K562 (cell line): ENCODE data around the gene NUP43. TPM values are rescaled to one million over a fixed set of nuclear protein-coding genes. Genes with fewer than 3 reads are reported as not detected.

Source experiments
- ATAC-seq: fragments of 200-7000 bp; cut with Tn5 transposase; 3 replicates; pipeline ENCODE4 v1.9.1; 2020; ENCODE audit warnings: moderate library complexity
- BruUV-seq: library from RNA; stranded (reverse); fragments of 400-500 nt; replicated peaks from 2 replicates; lab custom pipeline; 2021; lab: Mats Ljungman, UMichigan
- CTCF ChIA-PET: fragments of 300-600 bp; formaldehyde crosslinking; extraction: SDS; loops from one replicate; lab custom pipeline; 2021; ENCODE audit warnings: low intra/inter-chr PET ratio; lab: Yijun Ruan, JAX
- POLR2A ChIA-PET: fragments of 300-600, 350-650 bp; sonication (Branson Sonifier 250); formaldehyde crosslinking; extraction: SDS; loops from one replicate; lab custom pipeline; 2021; ENCODE audit warnings: antibody characterized with exemption, inconsistent platforms; lab: Yijun Ruan, JAX
- DNase-seq, 4 experiments: peaks; one replicate each; pipeline versions ENCODE4 v3.0.0 to v3.0.0-alpha.2; 2011 to 2018; ENCODE audit warnings: low spot score in 3 of 4, mixed read lengths in 3 of 4; ENCODE audit errors: extremely low read depth in 1 of 4
- FAIRE-seq: peaks from 2 replicates; lab custom pipeline; 2011; peaks lifted over from hg19 to GRCh38; lab: Jason Lieb, UNC
- H2AFZ ChIP-seq: 2 replicates; pipeline ENCODE4 v1.6.0; 2011; ENCODE audit warnings: low read depth, low read length, control low read depth, inconsistent platforms
- H3K27ac ChIP-seq: fragments of 200-600 bp; 3 replicates; pipeline ENCODE4 v1.8.0; 2011; ENCODE audit warnings: low read depth, mild to moderate bottlenecking, control low read depth, inconsistent platforms, low read length, moderate library complexity, mixed read lengths; ENCODE audit errors: extremely low read depth
- H3K27me3 ChIP-seq, 2 experiments: fragments of 300-600 bp in 1 of 2; 2 replicates in 1 of 2; 3 replicates in 1 of 2; pipeline versions ENCODE4 v1.6.0 to v1.8.0; 2011; ENCODE audit warnings: inconsistent platforms in 2 of 2, low read length in 2 of 2, mild to moderate bottlenecking in 1 of 2, mixed read lengths in 1 of 2, moderate library complexity in 1 of 2; ENCODE audit not compliant: control insufficient read depth in 2 of 2, insufficient read depth in 2 of 2
- H3K36me3 ChIP-seq: fragments of 300-600 bp; 3 replicates; pipeline ENCODE4 v1.8.0; 2011; ENCODE audit warnings: mild to moderate bottlenecking, low read length, inconsistent platforms; ENCODE audit not compliant: control insufficient read depth, insufficient read depth
- H3K4me1 ChIP-seq, 2 experiments: fragments of 200-600 bp in 1 of 2; replicated peaks in 1 of 2; 2 replicates in 1 of 2; 3 replicates in 1 of 2; pipeline versions ENCODE4 v1.5.1 to v1.8.0; 2011; ENCODE audit warnings: inconsistent platforms in 2 of 2, low read length in 2 of 2, mild to moderate bottlenecking in 1 of 2, mixed read lengths in 1 of 2, moderate library complexity in 1 of 2; ENCODE audit not compliant: control insufficient read depth in 2 of 2, insufficient read depth in 2 of 2
- H3K4me2 ChIP-seq: 2 replicates; pipeline ENCODE4 v1.6.1; 2011; ENCODE audit warnings: low read length, control low read depth, inconsistent platforms, mixed read lengths; ENCODE audit not compliant: insufficient read depth
- H3K4me3 ChIP-seq: fragments of 200-600 bp; sonication (generic), shearing (Covaris generic); 2 replicates; pipeline ENCODE4 v1.5.1; 2016; ENCODE audit warnings: control low read depth, inconsistent platforms
- H3K79me2 ChIP-seq: fragments of 200-600 bp; 3 replicates; pipeline ENCODE4 v1.8.0; 2011; ENCODE audit warnings: low read length, inconsistent platforms; ENCODE audit not compliant: control insufficient read depth, insufficient read depth
- H3K9ac ChIP-seq, 2 experiments: 2 replicates each; pipeline versions ENCODE4 v1.6.0 to v1.6.1; 2011; ENCODE audit warnings: low read depth in 2 of 2, low read length in 2 of 2, control low read depth in 1 of 2, inconsistent platforms in 1 of 2, mild to moderate bottlenecking in 1 of 2, mixed read lengths in 1 of 2; ENCODE audit not compliant: insufficient read depth in 1 of 2
- H3K9me1 ChIP-seq: one replicate; pipeline ENCODE4 v1.6.0; 2011; ENCODE audit warnings: inconsistent platforms, mild to moderate bottlenecking, low read length, moderate library complexity; ENCODE audit not compliant: control insufficient read depth, insufficient read depth
- H3K9me3 ChIP-seq: replicated peaks from 2 replicates; pipeline ENCODE4 v1.5.1; 2011; ENCODE audit warnings: low read depth, low read length, inconsistent platforms; ENCODE audit not compliant: control insufficient read depth, insufficient read depth
- H4K20me1 ChIP-seq: replicated peaks from 2 replicates; pipeline ENCODE4 v1.6.1; 2011; ENCODE audit warnings: low read length, inconsistent platforms, mixed read lengths; ENCODE audit not compliant: control insufficient read depth, insufficient read depth
- ARID2 ChIP-seq: fragments of 450-650 bp; IDR thresholded peaks from 2 replicates; pipeline ENCODE4 v1.6.1; 2017; ENCODE audit warnings: antibody characterized with exemption, mild to moderate bottlenecking
- ATF1 ChIP-seq, 2 experiments: fragments of 450-650 bp in 1 of 2; IDR thresholded peaks; 2 replicates each; pipeline ENCODE4 v1.6.1; 2016; ENCODE audit warnings: missing compliant biosample characterization in 1 of 2, missing genetic modification characterization in 1 of 2
- CBX1 ChIP-seq: sonication (generic); IDR thresholded peaks from 2 replicates; pipeline ENCODE4 v1.6.1; 2016; ENCODE audit warnings: antibody characterized with exemption, low read depth, mild to moderate bottlenecking
- MEF2A ChIP-seq: IDR thresholded peaks from 2 replicates; pipeline ENCODE4 v1.6.1; 2011; ENCODE audit warnings: low read depth, mild to moderate bottlenecking, low read length, moderate library complexity; ENCODE audit not compliant: control insufficient read depth
- NFIC ChIP-seq: fragments of 450-650 bp; IDR thresholded peaks from 2 replicates; pipeline ENCODE4 v1.6.1; 2017; ENCODE audit warnings: mild to moderate bottlenecking, inconsistent platforms
- NR1H2 ChIP-seq: sonication (generic); formaldehyde crosslinking; IDR thresholded peaks from 2 replicates; pipeline ENCODE4 v1.4.0; 2020; ENCODE audit warnings: mild to moderate bottlenecking, missing genetic modification reagents
- POLR2G ChIP-seq: fragments of 200-400 bp; formaldehyde crosslinking; IDR thresholded peaks from 2 replicates; pipeline ENCODE4 v1.6.1; 2017; ENCODE audit warnings: low read depth, mild to moderate bottlenecking, antibody characterized with exemption, low read length, moderate library complexity
- U2AF2 ChIP-seq: fragments of 200-400 bp; formaldehyde crosslinking; optimal IDR thresholded peaks from 2 replicates; pipeline ENCODE3; 2017; ENCODE audit warnings: low read depth, mild to moderate bottlenecking, low read length
- ZC3H4 ChIP-seq: sonication (generic); formaldehyde crosslinking; IDR thresholded peaks from 2 replicates; pipeline ENCODE4 v1.9.0; 2021; ENCODE audit warnings: missing genetic modification reagents, borderline replicate concordance
- whole genome bisulfite sequencing: fragments of 100-300 bp; shearing (Covaris generic); methylation state at CpG from one replicate; pipeline ENCODE4 v1.1.6; 2016; ENCODE audit warnings: low coverage, mixed read lengths; ENCODE audit not compliant: insufficient coverage; ENCODE audit errors: missing lambda C conversion rate; 5-methylcytosine and 5-hydroxymethylcytosine counted together
- in situ Hi-C: fragments of 300-500 bp; cut with MboI; formaldehyde crosslinking; loops from 4 replicates; pipeline ENCODE4 v1.15.0; 2018; ENCODE audit warnings: inconsistent platforms, mixed read lengths
- intact Hi-C: fragments of 100-400 bp; cut with micrococcal nuclease; formaldehyde crosslinking; loops from 2 replicates; pipeline ENCODE4 v1.14.2; 2022
- polyA plus RNA-seq, 8 experiments: library from polyadenylated mRNA; depleted of rRNA in 4 of 8; stranded (reverse) in 5 of 8; unstranded in 3 of 8; fragments of >200 nt; fragmentation: Nextera tagmentation in 2 of 8; fragmentation: Illumina TruSeq in 1 of 8; extraction: Ambion mirVana in 2 of 8; extraction: Trizol in 1 of 8; gene quantifications; 2 replicates each; pipeline versions ENCODE4 v1.2.1 to v1.2.3, GENCODE V29; 2011 to 2014; ENCODE audit warnings: inconsistent platforms in 1 of 8, missing spikeins in 1 of 8
- total RNA-seq, 7 experiments: library from RNA; depleted of rRNA in 6 of 7; stranded (reverse); fragments of >200 nt in 6 of 7; fragmentation: Illumina TruSeq in 2 of 7; extraction: Trizol in 2 of 7; gene quantifications; 2 replicates each; pipeline versions ENCODE4 v1.2.1 to v1.2.3, GENCODE V29; 2011 to 2021; ENCODE audit warnings: low replicate concordance in 1 of 7
- TF ChIP-seq, protein P1 (sequence below): fragments of 450-650 bp; IDR thresholded peaks from 2 replicates; pipeline ENCODE4 v1.6.1; 2016; ENCODE audit warnings: mild to moderate bottlenecking
- TF ChIP-seq, protein P2 (sequence below): sonication (generic); formaldehyde crosslinking; IDR thresholded peaks from 2 replicates; pipeline ENCODE4 v1.8.0; 2022; ENCODE audit warnings: mild to moderate bottlenecking, missing genetic modification reagents
- TF ChIP-seq, protein P3 (sequence below), 2 experiments: fragments of 450-650 bp; IDR thresholded peaks; 2 replicates each; pipeline ENCODE4 v1.6.1; 2016

The NUP43 gene
- total and polyA plus RNA-seq, 9 of the 15 experiments (the other 6 are each of a cell fraction or from before 2014, with no cell fraction given), result 28.9 to 136 (median 67.4) TPM

DNA sequence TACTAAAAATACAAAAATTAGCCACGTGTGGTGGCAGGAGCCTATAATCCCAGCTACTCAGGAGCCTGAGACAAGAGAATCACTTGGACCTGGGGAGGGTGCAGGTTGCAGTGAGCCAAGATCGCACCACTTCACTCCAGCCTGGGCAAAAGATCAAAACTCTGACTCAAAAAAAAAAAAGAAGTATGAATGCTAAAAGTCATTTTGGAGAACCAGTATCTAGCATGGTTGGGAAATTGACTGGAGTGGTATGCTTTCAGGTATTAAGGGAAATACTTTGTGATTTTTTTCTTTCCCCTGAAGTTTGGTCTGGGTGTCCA, 33.3 kb upstream of the NUP43 start:
- Histone ChIP-seq H2AFZ (no peak overlapping the region), H3K79me2 (peaks cover 58% of the 10 kb centered on the region; the same call in 2 of the 3 replicates), H3K9me1 (no peaks in the 10 kb centered on the region), H4K20me1 (no peaks in the 10 kb centered on the region), H3K27me3 (no peaks in the 10 kb centered on the region), H3K36me3 (peaks cover 87% of the 10 kb centered on the region), H3K4me1 (no peaks in the 10 kb centered on the region), H3K4me3 (no peak overlapping the region), H3K9me3 (no peaks in the 10 kb centered on the region), H3K4me2 (no peak overlapping the region), H3K27ac (no peak overlapping the region), H3K9ac (no peak overlapping the region)
- TF ChIP-seq, protein P1, sequence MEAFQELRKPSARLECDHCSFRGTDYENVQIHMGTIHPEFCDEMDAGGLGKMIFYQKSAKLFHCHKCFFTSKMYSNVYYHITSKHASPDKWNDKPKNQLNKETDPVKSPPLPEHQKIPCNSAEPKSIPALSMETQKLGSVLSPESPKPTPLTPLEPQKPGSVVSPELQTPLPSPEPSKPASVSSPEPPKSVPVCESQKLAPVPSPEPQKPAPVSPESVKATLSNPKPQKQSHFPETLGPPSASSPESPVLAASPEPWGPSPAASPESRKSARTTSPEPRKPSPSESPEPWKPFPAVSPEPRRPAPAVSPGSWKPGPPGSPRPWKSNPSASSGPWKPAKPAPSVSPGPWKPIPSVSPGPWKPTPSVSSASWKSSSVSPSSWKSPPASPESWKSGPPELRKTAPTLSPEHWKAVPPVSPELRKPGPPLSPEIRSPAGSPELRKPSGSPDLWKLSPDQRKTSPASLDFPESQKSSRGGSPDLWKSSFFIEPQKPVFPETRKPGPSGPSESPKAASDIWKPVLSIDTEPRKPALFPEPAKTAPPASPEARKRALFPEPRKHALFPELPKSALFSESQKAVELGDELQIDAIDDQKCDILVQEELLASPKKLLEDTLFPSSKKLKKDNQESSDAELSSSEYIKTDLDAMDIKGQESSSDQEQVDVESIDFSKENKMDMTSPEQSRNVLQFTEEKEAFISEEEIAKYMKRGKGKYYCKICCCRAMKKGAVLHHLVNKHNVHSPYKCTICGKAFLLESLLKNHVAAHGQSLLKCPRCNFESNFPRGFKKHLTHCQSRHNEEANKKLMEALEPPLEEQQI, result no peak
- TF ChIP-seq ARID2, result no peak
- no peak for TF ChIP-seq POLR2G
- TF ChIP-seq U2AF2, result no peak
- TF ChIP-seq, protein P2, sequence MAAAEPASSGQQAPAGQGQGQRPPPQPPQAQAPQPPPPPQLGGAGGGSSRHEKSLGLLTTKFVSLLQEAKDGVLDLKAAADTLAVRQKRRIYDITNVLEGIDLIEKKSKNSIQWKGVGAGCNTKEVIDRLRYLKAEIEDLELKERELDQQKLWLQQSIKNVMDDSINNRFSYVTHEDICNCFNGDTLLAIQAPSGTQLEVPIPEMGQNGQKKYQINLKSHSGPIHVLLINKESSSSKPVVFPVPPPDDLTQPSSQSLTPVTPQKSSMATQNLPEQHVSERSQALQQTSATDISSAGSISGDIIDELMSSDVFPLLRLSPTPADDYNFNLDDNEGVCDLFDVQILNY (CRISPR knock-in tag), result no peak
- TF ChIP-seq CBX1, result no peak
- TF ChIP-seq NR1H2 (CRISPR knock-in tag), result no peak
- TF ChIP-seq, protein P3, sequence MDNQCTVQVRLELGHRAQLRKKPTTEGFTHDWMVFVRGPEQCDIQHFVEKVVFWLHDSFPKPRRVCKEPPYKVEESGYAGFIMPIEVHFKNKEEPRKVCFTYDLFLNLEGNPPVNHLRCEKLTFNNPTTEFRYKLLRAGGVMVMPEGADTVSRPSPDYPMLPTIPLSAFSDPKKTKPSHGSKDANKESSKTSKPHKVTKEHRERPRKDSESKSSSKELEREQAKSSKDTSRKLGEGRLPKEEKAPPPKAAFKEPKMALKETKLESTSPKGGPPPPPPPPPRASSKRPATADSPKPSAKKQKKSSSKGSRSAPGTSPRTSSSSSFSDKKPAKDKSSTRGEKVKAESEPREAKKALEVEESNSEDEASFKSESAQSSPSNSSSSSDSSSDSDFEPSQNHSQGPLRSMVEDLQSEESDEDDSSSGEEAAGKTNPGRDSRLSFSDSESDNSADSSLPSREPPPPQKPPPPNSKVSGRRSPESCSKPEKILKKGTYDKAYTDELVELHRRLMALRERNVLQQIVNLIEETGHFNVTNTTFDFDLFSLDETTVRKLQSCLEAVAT (IDR thresholded peaks at IDR 0.05), result no peak
- TF ChIP-seq MEF2A, result no peak
- no peak for TF ChIP-seq NFIC
- no peak for TF ChIP-seq ATF1 (CRISPR knock-in tag; IDR thresholded peaks at IDR 0.05)
- no peak for TF ChIP-seq ATF1 (tag; IDR thresholded peaks at IDR 0.05)
- TF ChIP-seq ZC3H4 (CRISPR knock-in tag), result no peak
- ChIA-PET CTCF (no interaction called here), POLR2A (interaction anchor here (1.2 kb wide), 1 partner anchor 9 kb away, joined by 4 read pairs; no protein-coding TSS in a partner anchor)
- ATAC-seq (no peak), FAIRE-seq (no peak), DNase-seq (no peak)
- no TSS peak for BruUV-seq
- in situ Hi-C loops, result no loop called here
- 79% methylated on average over 2 of the region's 2 CpGs for WGBS
- intact Hi-C loops, result no loop called here
